HUES6 (cell line): Measurements from ENCODE around the gene NDST1.
A peak's percentile ranks its signal among the peaks of the same experiment; 100 is the strongest.

Source experiments
- H3K27ac ChIP-seq: 2 replicates; pipeline ENCODE4 v1.7.0; 2013; ENCODE audit warnings: low read depth, mild to moderate bottlenecking, low read length, inconsistent platforms
- H3K27me3 ChIP-seq: 2 replicates; pipeline ENCODE4 v1.6.1; 2013; ENCODE audit warnings: low read length; ENCODE audit not compliant: control insufficient read depth, insufficient read depth
- H3K36me3 ChIP-seq: 2 replicates; pipeline ENCODE4 v1.6.1; 2013; ENCODE audit warnings: low read length; ENCODE audit not compliant: control insufficient read depth, insufficient read depth
- H3K4me1 ChIP-seq: 2 replicates; pipeline ENCODE4 v1.6.1; 2013; ENCODE audit warnings: low read length; ENCODE audit not compliant: control insufficient read depth, insufficient read depth
- H3K4me3 ChIP-seq: 2 replicates; pipeline ENCODE4 v1.5.1; 2013; ENCODE audit warnings: low read depth, low read length
- H3K9ac ChIP-seq: one replicate; pipeline ENCODE4 v1.6.1; 2013; ENCODE audit warnings: mild to moderate bottlenecking, low read length
- H3K9me3 ChIP-seq: 2 replicates; pipeline ENCODE4 v1.6.1; 2013; ENCODE audit warnings: low read depth, low read length; ENCODE audit not compliant: control insufficient read depth, insufficient read depth

NDST1 gene

DNA sequence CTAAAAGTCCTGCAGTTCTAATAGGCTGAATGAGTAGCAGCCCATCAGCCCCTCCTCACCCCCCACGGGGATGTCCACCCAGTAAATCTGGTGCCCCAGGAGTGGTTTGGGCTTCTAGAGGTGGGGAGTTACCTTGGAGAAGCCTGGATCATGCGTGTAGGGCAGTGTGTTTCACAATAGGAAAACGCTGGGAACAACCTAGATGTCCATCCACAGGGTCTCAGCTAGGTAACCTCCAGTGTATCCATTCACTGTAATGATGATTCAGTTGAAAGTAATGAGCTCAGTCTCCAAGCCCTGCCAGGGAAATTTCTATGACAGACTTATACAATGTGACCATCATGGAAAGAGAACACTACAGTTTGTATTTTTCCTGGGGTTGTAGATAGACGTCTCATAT lies 51.8 kb downstream of the NDST1 start:
- peaks cover 19% of the 10 kb centered on the region for H3K4me1 ChIP-seq

GRCh38 chr5:150560401-150561191 lies 52.7 kb downstream of the NDST1 start:
- Histone ChIP-seq H3K27ac (0 out of 2 replicates have a peak overlapping the region, but pooled peaks have one; percentile 22), H3K36me3 (peaks cover 10% of the 10 kb centered on the region; the same call in 1 of the 2 replicates)

More for the DNA sequence above, 51.8 kb downstream of the NDST1 start:
- H3K9me3 ChIP-seq, result peaks cover 2% of the 10 kb centered on the region; the same call in 1 of the 2 replicates
- peaks cover 19% of the 10 kb centered on the region for H3K36me3 ChIP-seq
- H3K27me3 ChIP-seq, result no peaks in the 10 kb centered on the region
- no peak overlapping the region for H3K4me3 ChIP-seq
- H3K27ac ChIP-seq, result no peak overlapping the region
- no peak overlapping the region for H3K9ac ChIP-seq

GRCh38 chr5:150561192-150561512 lies 53.2 kb downstream of the NDST1 start:
- H3K9ac ChIP-seq, result no peak overlapping the region
- H3K4me3 ChIP-seq, result no peak overlapping the region

More at GRCh38 chr5:150560401-150561191, 52.7 kb downstream of the NDST1 start:
- Histone ChIP-seq H3K4me1 (peaks cover 19% of the 10 kb centered on the region), H3K4me3 (no peak overlapping the region), H3K27me3 (no peaks in the 10 kb centered on the region), H3K9me3 (peaks cover 2% of the 10 kb centered on the region; the same call in 1 of the 2 replicates), H3K9ac (peak overlapping the region; percentile 42)

DNA sequence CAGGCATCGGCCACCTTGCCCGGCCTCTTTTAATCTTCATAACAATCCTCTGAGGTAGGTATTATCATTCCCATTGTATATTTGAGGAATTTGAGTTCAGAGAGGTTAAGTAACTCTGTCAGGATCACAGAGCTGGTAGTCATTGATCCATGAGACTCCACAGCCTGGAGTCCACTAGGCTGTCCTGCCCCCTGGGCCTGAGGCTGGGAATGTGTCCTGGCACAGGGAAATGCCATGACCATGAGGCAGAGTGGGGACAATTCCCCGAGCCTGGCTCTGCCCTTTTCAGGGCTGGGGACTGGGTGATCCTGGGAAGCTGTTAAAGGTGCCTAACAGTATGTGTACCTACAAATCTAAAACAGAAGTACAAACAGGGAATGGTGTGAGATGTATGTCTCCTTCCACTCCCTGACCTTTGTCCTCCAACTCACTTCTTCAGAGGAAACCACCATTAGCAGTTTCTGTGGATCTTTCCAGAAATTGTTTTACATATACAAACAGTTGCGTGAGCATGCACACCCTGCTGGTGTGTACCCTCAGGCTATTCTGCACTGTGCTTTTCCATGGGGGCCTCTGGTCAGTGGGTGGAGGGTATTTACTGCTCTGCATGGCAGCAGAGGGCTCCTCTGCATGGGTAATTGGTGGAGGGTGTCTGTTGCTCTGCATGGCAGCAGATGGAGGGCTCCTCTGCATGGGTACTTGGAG lies 53.8 kb downstream of the NDST1 start:
- Histone ChIP-seq H3K36me3 (0 out of 2 replicates have a peak, but pooled peaks cover 1% of the 10 kb centered on the region), H3K9me3 (peaks cover 2% of the 10 kb centered on the region; the same call in 1 of the 2 replicates), H3K27ac (no peak overlapping the region), H3K27me3 (no peaks in the 10 kb centered on the region), H3K4me1 (peaks cover 17% of the 10 kb centered on the region), H3K4me3 (no peak overlapping the region), H3K9ac (no peak overlapping the region)

More at GRCh38 chr5:150561192-150561512, 53.2 kb downstream of the NDST1 start:
- Histone ChIP-seq H3K4me1 (peaks cover 19% of the 10 kb centered on the region), H3K27me3 (no peaks in the 10 kb centered on the region), H3K27ac (no peak overlapping the region), H3K36me3 (0 out of 2 replicates have a peak, but pooled peaks cover 5% of the 10 kb centered on the region), H3K9me3 (peaks cover 2% of the 10 kb centered on the region; the same call in 1 of the 2 replicates)

DNA sequence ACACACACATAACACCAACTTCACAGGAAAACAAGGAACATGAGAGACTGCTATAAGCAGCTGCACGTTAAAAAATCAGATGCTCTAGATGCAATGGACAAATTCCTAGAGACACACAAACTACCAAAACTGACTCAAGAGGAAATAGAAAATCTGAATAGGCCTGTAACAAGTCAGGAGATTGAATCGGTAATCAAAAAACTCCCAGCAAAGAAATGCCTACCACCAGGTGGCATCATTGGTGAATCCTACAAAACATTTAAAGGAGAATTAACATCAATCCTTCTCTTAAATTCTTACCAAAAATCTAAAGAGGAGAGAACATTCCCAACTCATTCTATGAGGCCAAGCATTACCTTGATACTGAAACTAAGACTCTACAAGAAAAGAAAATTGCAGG lies 54.9 kb downstream of the NDST1 start:
- Histone ChIP-seq H3K4me3 (no peak overlapping the region), H3K9ac (no peak overlapping the region), H3K4me1 (peaks cover 8% of the 10 kb centered on the region), H3K27ac (no peak overlapping the region), H3K27me3 (no peaks in the 10 kb centered on the region), H3K36me3 (no peaks in the 10 kb centered on the region), H3K9me3 (peaks cover 2% of the 10 kb centered on the region; the same call in 1 of the 2 replicates)

DNA sequence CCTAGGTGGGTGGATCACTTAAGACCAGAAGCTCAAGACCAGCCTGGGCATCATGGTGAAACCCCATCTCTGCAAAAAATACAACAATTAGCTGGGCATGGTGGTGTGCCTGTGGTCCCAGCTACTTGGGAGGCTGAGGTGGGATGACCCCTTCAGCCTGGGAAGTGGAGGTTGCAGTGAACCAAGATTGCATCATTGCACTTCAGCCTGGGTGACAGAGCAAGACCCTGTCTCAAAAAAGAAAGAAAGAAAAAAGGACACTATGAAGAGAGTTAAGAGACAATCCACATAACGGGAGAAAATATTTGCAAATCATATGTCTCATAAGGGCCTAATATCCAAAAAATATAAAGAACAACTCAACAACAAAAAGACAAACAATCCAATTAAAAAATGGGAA lies 57.9 kb downstream of the NDST1 start:
- Histone ChIP-seq H3K27ac (no peak overlapping the region), H3K4me3 (no peak overlapping the region), H3K4me1 (no peaks in the 10 kb centered on the region; the same call in 1 of the 2 replicates), H3K36me3 (no peaks in the 10 kb centered on the region), H3K9ac (no peak overlapping the region), H3K9me3 (peaks cover 2% of the 10 kb centered on the region; the same call in 1 of the 2 replicates), H3K27me3 (no peaks in the 10 kb centered on the region)

- Histone ChIP-seq H3K9me3 (peaks cover 2% of the 10 kb centered on the region; the same call in 1 of the 2 replicates), H3K27ac (no peak overlapping the region), H3K36me3 (no peaks in the 10 kb centered on the region), H3K27me3 (no peaks in the 10 kb centered on the region), H3K9ac (no peak overlapping the region), H3K4me1 (no peaks in the 10 kb centered on the region), H3K4me3 (no peak overlapping the region)
These were observed 59.2 kb downstream of the NDST1 start for GRCh38 chr5:150567031-150567717.

GRCh38 chr5:150568663-150569062 lies 60.7 kb downstream of the NDST1 start:
- no peaks in the 10 kb centered on the region for H3K9me3 ChIP-seq
- no peak overlapping the region for H3K27ac ChIP-seq
- H3K9ac ChIP-seq, result no peak overlapping the region
- no peaks in the 10 kb centered on the region for H3K27me3 ChIP-seq
- no peak overlapping the region for H3K4me3 ChIP-seq
- H3K4me1 ChIP-seq, result no peaks in the 10 kb centered on the region
- H3K36me3 ChIP-seq, result no peaks in the 10 kb centered on the region

DNA sequence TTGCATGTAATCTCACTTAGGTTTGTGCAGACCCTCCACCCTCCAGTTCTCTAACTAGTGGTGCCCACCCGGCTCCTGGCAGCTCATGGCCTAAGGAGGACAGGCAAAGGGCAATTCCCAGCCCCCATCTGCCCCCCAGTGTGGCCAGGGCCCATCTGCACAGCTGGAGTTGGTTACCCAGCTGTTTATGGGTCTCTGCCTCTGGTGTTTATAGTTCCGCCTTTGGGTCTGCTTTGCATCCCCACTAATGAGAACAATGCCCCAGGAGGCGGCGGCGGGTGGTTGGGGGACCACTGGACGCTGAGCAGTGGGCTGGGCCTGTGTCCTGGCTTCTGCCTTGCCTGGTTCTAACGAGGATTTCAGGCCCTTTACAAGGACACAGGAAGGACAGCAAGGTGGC lies 62.4 kb downstream of the NDST1 start:
- Histone ChIP-seq H3K9ac (no peak overlapping the region), H3K36me3 (no peaks in the 10 kb centered on the region), H3K27me3 (no peaks in the 10 kb centered on the region), H3K4me3 (no peak overlapping the region), H3K9me3 (no peaks in the 10 kb centered on the region), H3K27ac (no peak overlapping the region), H3K4me1 (peaks cover 2% of the 10 kb centered on the region; the same call in 1 of the 2 replicates)

DNA sequence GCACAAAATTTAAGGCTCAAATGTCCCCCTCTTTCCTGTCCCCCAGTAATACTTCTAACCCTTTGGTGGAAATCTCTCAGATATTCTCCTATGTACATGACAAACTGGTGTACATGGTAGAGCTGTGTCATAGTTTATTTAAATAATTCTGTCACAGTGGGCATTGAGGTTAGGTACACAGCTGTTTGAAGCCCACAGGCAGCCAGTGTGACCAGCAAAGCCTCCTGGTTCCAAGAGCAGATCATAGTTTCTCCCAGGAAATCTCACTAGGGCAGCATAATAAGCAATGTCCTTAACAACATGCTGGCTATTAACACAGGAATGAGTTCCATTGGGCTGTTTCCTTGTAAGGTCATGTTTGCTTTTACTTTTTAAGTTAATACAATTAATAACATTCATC lies 63.9 kb downstream of the NDST1 start:
- Histone ChIP-seq H3K9me3 (no peaks in the 10 kb centered on the region), H3K4me3 (no peak overlapping the region), H3K36me3 (no peaks in the 10 kb centered on the region), H3K27me3 (no peaks in the 10 kb centered on the region), H3K9ac (no peak overlapping the region), H3K4me1 (peaks cover 2% of the 10 kb centered on the region; the same call in 1 of the 2 replicates), H3K27ac (no peak overlapping the region)
